HUES48 (cell line): ENCODE measurements around the gene C1orf21.
"Not testable (repeated sequence)": the region's sequence is repeated elsewhere in the genome, so short reads cannot be mapped to it uniquely, and the experiment has no call there.

Experiments used
- H3K27ac ChIP-seq: one replicate; pipeline ENCODE4 v1.7.0; 2013; ENCODE audit warnings: low read depth, low read length, inconsistent platforms
- H3K27me3 ChIP-seq: 2 replicates; pipeline ENCODE4 v1.6.1; 2013; ENCODE audit warnings: mild to moderate bottlenecking, low read length; ENCODE audit not compliant: control insufficient read depth, insufficient read depth
- H3K36me3 ChIP-seq: 2 replicates; pipeline ENCODE4 v1.6.1; 2013; ENCODE audit warnings: low read length; ENCODE audit not compliant: control insufficient read depth, insufficient read depth
- H3K4me1 ChIP-seq: 2 replicates; pipeline ENCODE4 v1.6.1; 2013; ENCODE audit warnings: mild to moderate bottlenecking, low read length; ENCODE audit not compliant: control insufficient read depth, insufficient read depth
- H3K4me3 ChIP-seq: 2 replicates; pipeline ENCODE4 v1.5.1; 2013; ENCODE audit warnings: mild to moderate bottlenecking, low read depth, low read length
- H3K9ac ChIP-seq: 2 replicates; pipeline ENCODE4 v1.6.1; 2013; ENCODE audit warnings: mild to moderate bottlenecking, low read depth, low read length, moderate library complexity
- H3K9me3 ChIP-seq: 2 replicates; pipeline ENCODE4 v1.6.1; 2013; ENCODE audit warnings: low read length; ENCODE audit not compliant: control insufficient read depth, insufficient read depth

The C1orf21 gene

DNA sequence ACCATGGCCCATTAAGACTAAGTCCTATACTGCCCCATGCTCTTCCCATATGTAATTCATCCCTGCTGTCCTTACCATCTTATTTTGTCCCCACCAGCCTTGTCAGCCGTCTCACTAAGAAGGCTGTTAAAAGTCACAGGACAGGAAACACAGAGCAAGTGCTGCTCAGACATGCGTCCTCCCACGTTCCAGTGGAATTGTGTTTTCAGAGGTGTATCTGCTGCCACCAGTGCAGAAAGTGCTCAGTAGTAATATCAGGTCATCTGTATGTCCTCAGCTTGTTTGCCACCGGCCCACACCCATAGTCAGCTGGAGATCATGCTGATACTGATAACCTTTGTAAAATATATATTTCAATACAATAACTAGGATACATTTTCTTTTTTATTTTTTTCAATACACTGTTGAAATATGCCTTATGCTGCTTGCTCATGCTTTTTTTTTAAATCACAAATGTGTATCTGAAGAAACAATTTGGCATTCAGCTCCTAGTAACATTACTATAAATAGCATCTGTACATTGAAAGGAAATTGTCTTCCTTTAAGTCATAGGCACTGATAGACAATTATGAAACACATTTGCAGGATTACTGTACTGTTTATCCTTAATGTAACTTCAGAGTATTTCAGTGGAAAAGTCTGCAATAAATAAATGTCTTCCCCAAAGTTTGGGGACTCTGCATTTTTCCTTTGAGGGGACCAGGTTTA, 211.0 kb downstream of the C1orf21 start:
- H3K27me3 ChIP-seq, result no peaks in the 10 kb centered on the region
- H3K4me3 ChIP-seq, result no peak overlapping the region
- no peak overlapping the region for H3K9ac ChIP-seq
- no peaks in the 10 kb centered on the region for H3K36me3 ChIP-seq
- no peaks in the 10 kb centered on the region for H3K4me1 ChIP-seq
- no peak overlapping the region for H3K27ac ChIP-seq
- H3K9me3 ChIP-seq, result no peaks in the 10 kb centered on the region

DNA sequence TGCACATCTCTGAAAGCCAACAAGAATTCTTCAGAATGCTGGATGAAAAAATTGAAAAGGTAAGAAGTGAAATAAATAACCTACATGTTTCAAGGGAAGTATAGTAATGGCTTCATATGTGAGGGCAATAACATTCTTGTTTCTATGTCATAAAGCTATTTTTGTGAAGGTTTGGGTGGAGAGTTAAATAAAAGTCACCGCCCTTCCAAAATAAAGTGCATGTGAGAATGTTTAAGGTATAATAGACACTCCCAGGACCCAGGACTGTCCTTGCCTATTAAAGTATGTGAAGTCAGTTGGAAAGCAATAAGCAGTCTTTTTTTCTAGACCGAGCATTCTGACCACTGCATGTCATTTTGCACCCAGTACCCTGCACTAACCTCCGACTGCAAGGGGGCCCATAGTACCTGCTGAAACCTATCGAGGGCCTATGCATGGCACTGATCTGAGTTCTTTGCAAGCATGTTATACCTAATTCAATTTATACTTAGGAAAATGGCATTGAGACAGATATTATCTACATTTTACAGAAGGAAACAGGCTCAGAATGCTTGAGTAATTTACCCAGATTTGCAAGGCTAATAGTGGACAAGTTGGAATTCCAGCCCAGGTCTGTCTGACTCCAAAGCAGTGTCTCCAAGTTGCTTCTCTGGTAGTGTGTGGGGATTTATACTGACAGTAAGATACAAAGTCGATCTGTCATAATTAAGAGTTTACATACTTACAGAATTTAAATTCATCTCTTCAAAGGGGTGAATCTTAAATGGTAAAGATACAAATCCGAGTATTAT, 211.8 kb downstream of the C1orf21 start:
- Histone ChIP-seq H3K27ac (no peak overlapping the region), H3K4me3 (no peak overlapping the region)

DNA sequence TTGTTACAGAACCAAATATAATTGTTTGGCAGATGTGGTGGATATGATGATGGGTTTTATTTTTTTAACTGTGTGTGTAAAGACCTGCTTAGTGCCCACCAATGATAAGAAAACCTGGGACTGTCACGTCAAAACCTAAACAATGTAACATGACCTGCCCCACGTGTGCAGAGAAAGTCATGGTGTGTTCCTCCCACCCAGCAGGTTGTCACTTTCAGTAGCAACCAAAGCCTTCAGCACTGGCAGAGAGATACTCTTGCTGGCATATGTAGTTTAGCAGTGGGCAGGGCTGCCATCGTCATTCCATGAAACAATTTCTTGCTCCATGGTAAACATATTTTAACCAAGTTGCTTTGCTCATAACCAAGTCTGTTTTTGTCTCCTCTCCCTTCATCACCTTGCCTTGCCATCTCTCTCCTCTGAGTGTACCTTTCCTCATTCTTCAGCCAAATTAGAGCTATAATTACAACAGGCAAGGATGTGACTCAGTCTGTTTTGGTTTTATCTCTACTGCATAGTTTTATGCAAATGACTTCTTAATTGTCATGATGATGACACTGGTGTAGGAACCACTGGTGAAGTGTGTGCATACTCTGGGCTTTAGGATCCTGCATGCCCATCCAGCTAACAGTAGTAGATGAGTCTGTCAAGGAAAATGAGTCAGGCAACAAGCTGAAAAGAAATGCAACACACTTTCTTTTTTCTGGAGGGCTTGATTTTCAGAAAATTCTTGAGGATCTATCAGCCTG, 217.5 kb downstream of the C1orf21 start:
- H3K4me1 ChIP-seq, result peaks cover 13% of the 10 kb centered on the region; the same call in 1 of the 2 replicates
- H3K36me3 ChIP-seq, result no peaks in the 10 kb centered on the region
- no peak overlapping the region for H3K4me3 ChIP-seq
- no peaks in the 10 kb centered on the region for H3K9me3 ChIP-seq
- no peaks in the 10 kb centered on the region for H3K27me3 ChIP-seq
- no peak overlapping the region for H3K27ac ChIP-seq
- H3K9ac ChIP-seq, result no peak overlapping the region

More for the DNA sequence above, 211.8 kb downstream of the C1orf21 start:
- H3K4me1 ChIP-seq, result no peaks in the 10 kb centered on the region
- no peaks in the 10 kb centered on the region for H3K9me3 ChIP-seq
- no peak overlapping the region for H3K9ac ChIP-seq
- H3K36me3 ChIP-seq, result no peaks in the 10 kb centered on the region
- no peaks in the 10 kb centered on the region for H3K27me3 ChIP-seq

DNA sequence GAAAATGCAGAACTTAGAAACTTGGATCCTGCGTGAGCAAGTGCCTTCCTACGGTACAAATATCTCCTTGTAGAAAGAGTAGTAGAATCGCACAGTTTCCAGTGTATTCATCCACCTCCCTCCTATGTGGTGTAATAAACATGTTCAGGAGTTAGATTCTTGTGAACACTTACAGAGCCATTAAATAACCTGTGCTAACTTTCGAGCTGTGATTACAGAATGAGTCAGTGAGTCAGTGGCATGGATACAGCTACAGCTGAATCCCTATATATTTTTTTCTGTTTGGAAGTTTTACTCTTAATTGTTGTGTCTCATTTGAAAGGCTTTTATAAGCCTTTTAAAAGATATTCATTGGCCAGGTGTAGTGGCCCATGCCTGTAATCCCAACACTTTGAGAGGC, 219.1 kb downstream of the C1orf21 start:
- no peak overlapping the region for H3K4me3 ChIP-seq
- H3K9me3 ChIP-seq, result no peaks in the 10 kb centered on the region
- H3K27ac ChIP-seq, result no peak overlapping the region
- H3K4me1 ChIP-seq, result peaks cover 13% of the 10 kb centered on the region; the same call in 1 of the 2 replicates
- H3K9ac ChIP-seq, result no peak overlapping the region
- no peaks in the 10 kb centered on the region for H3K27me3 ChIP-seq
- 0 out of 2 replicates have a peak, but pooled peaks cover 3% of the 10 kb centered on the region for H3K36me3 ChIP-seq

DNA sequence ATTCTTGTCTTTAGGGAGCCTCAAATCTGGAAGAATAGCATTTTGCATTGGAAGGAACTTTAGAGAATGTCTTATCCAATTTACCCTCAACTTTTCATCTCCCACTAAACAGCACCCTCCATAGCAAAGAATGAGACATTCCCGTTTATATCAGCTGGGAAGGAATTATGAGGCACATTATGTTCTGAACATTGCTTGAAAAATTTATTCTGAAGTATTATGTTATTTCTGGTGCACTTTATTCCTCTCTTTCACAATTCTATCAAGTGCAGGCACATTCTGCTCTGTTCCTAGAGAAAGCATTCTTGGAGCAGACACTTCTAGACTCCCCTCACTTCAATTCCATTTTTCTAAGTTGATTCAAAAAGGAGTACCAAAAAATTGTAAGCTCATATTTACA, 220.0 kb downstream of the C1orf21 start:
- H3K9me3 ChIP-seq, result no peaks in the 10 kb centered on the region
- H3K27me3 ChIP-seq, result no peaks in the 10 kb centered on the region
- H3K4me1 ChIP-seq, result peaks cover 13% of the 10 kb centered on the region; the same call in 1 of the 2 replicates
- no peak overlapping the region for H3K4me3 ChIP-seq
- no peak overlapping the region for H3K27ac ChIP-seq
- H3K36me3 ChIP-seq, result 0 out of 2 replicates have a peak, but pooled peaks cover 3% of the 10 kb centered on the region
- H3K9ac ChIP-seq, result no peak overlapping the region

DNA sequence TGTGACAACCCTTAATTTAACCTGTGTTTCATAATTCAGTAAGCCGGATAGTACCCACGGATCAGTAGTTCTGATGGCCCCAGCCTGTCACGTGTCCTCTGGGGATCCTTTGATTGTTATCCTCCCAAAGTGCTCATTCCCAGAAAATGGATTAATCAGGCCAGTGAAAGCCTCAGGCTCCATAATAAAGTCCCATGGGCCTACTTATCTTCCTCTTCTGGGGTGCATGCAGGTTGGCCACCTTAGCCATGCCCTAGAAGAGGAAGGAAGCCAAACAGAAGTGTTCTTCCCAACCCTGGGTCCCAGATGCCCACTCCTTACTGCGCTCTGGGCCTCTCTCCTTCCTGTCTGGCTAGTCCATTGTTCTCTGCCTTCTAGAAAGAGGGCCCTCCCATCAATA, 221.8 kb downstream of the C1orf21 start:
- Histone ChIP-seq H3K36me3 (0 out of 2 replicates have a peak, but pooled peaks cover 3% of the 10 kb centered on the region), H3K9me3 (no peaks in the 10 kb centered on the region), H3K4me1 (peaks cover 13% of the 10 kb centered on the region; the same call in 1 of the 2 replicates), H3K27ac (no peak overlapping the region), H3K9ac (no peak overlapping the region), H3K4me3 (no peak overlapping the region), H3K27me3 (no peaks in the 10 kb centered on the region)

DNA sequence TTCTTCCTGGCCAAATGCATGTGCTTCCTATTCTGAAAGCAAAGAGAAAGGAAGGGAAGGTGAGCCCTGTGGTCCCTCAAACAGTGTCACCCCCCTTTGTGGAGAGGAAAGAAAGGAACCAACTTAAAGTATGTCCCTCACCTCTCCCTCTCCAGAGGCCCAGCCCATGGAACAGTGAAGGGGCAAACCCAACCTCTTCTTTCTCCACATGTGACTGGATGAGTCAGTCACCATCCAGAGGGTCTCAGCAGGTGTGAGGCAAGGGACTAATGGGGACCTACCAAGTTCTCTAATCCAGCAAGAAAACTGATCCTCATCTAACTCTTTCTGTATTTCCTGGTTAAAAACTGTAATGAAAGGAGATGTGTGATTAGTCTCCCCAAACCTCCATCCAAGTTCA, 222.2 kb downstream of the C1orf21 start:
- Histone ChIP-seq H3K36me3 (0 out of 2 replicates have a peak, but pooled peaks cover 3% of the 10 kb centered on the region), H3K9ac (no peak overlapping the region), H3K9me3 (no peaks in the 10 kb centered on the region), H3K27ac (no peak overlapping the region), H3K27me3 (no peaks in the 10 kb centered on the region), H3K4me3 (no peak overlapping the region), H3K4me1 (peaks cover 12% of the 10 kb centered on the region; the same call in 1 of the 2 replicates)

DNA sequence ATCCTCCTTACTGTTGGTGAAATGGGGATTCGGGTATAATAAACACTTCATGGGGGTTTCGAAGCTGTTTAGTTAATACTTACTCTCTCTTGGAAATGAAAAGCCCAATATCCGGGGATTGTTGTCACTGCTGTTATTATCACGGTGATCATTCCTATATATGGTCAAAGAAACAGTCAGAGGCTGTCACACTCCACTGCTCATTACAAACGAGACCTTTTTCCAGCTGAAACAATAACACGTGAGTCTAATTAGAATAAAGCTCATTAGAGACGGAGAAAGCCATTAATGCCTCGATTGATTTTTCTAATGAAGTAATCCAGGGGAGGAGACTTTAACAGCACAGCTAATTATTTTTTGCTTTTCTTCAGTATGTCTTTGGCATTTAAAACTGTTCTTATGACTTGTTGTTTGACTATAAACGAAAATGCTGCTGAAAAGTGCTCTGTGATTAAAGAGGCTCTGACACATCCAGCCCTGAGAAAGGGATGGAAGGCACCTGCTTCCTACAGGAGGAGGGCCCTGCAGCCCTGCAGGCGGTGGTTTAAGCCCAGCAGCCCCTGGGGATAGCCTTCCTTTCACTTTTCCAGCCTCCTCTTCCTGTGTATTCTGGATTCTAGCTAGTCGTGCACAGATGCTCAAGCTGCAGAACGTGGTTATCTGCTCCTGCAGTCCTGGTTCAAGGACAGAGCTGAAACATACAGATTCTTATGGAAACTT, 224.2 kb downstream of the C1orf21 start:
- H3K9me3 ChIP-seq, result no peaks in the 10 kb centered on the region
- peaks cover 6% of the 10 kb centered on the region; the same call in 1 of the 2 replicates for H3K4me1 ChIP-seq
- H3K27me3 ChIP-seq, result no peaks in the 10 kb centered on the region
- H3K27ac ChIP-seq, result no peak overlapping the region
- H3K4me3 ChIP-seq, result no peak overlapping the region
- H3K9ac ChIP-seq, result no peak overlapping the region
- H3K36me3 ChIP-seq, result 0 out of 2 replicates have a peak, but pooled peaks cover 3% of the 10 kb centered on the region

DNA sequence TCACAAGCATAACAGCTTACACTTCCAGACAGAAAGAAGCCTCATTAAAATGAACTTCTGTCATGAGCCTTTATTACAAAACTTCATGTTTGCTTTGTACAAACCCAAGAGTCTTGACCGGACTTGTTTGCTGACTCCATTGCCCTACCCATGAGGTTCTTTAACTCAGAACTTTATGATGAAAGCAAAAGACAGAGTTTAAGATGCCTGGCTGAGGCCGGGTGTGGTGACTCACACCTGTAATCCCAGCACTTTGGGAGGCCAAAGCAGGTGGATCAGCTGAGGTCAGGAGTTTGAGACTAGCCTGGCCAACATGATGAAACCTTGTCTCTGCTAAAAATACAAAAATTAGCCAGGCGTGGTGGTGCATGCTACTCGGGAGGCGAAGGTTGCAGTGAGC, 225.4 kb downstream of the C1orf21 start:
- not testable (repeated sequence) for H3K9me3 ChIP-seq, H3K27me3 ChIP-seq, H3K9ac ChIP-seq, H3K4me1 ChIP-seq, H3K4me3 ChIP-seq, H3K36me3 ChIP-seq, H3K27ac ChIP-seq

DNA sequence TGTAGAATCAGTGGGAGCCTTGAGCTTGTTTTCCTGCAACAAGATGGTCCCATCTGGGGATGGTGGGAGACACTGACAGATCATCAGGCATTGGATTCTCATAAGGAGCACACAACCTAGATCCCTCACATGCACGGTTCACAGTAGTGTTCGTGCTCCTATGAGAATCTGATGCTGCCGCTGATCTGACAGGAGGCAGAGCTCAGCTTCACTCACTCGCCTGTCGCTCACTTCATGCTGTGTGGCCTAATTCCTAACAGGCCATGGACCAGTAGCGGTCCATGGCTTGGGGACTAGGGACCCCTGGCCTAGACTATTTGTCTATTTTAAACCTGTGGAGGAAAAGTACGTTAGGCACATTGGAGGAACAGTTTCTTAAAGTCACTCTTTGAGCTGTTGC, 227.8 kb downstream of the C1orf21 start:
- Histone ChIP-seq H3K27me3 (no peaks in the 10 kb centered on the region), H3K27ac (no peak overlapping the region), H3K9me3 (no peaks in the 10 kb centered on the region), H3K4me1 (no peaks in the 10 kb centered on the region), H3K4me3 (no peak overlapping the region), H3K9ac (no peak overlapping the region), H3K36me3 (peaks cover 7% of the 10 kb centered on the region)
